ENCODE results near the gene GATAD2B. TPM values are rescaled to one million over a fixed set of nuclear protein-coding genes. Genes with fewer than 3 reads are reported as not detected.
"Not testable (repeated sequence)": the region's sequence is repeated elsewhere in the genome, so short reads cannot be mapped to it uniquely, and the experiment has no call there.

The GATAD2B gene
- total and polyA plus RNA-seq, 8 donors: 2.7 to 26.3 (median 16.0) TPM

GRCh38 chr1:153921080-153921802 is 1.5 kb downstream of the GATAD2B start:
- 12 to 21% (median 15%) methylated on average over 3 of the region's 3 CpGs for WGBS, 5 donors
- peak overlapping the region; percentile 89 to 93 (median 90) for H3K4me3 ChIP-seq
- H3K4me1 ChIP-seq: peaks cover 31 to 63% (median 53%) of the 10 kb centered on the region in 4 donors
- TF ChIP-seq POLR2A (IDR thresholded peaks at IDR 0.05) (no peak), EP300 (IDR thresholded peaks at IDR 0.05) (no peak), CTCF (IDR thresholded peaks at IDR 0.05) (no peak), POLR2AphosphoS5 (IDR thresholded peaks at IDR 0.05) (no peak)
- no peak for DNase-seq
- intact Hi-C loops (cut with DNase I; ENCODE audit: low total_unique reads): no loop called here
- no peaks in the 10 kb centered on the region for H3K27me3 ChIP-seq
- H3K9me3 ChIP-seq: no peaks in the 10 kb centered on the region
- peaks cover 0 to 6% (median 3%) of the 10 kb centered on the region in 4 donors for H3K36me3 ChIP-seq
- peak overlapping the region; percentile 53 to 93 (median 92) for H3K27ac ChIP-seq

- TF ChIP-seq POLR2A (IDR thresholded peaks at IDR 0.05) (no peak), EP300 (IDR thresholded peaks at IDR 0.05) (no peak), POLR2AphosphoS5 (IDR thresholded peaks at IDR 0.05) (no peak), CTCF (IDR thresholded peaks at IDR 0.05) (no peak)
- Histone ChIP-seq H3K27ac (peak overlapping the region in 3 of 5 donors; percentile 19 to 93 (median 34)), H3K4me1 (peaks cover 31 to 70% (median 53%) of the 10 kb centered on the region in 4 donors), H3K27me3 (no peaks in the 10 kb centered on the region), H3K9me3 (no peaks in the 10 kb centered on the region), H3K4me3 (peak overlapping the region in 2 of 4 donors; percentile 90 to 93), H3K36me3 (peaks cover 0 to 13% (median 7%) of the 10 kb centered on the region in 4 donors)
- DNase-seq: peak in 1 of 2 donors; percentile 39
- intact Hi-C loops (cut with DNase I; ENCODE audit: low total_unique reads): no loop called here
- 42 to 51% (median 45%) methylated on average over 4 of the region's 4 CpGs for WGBS, 5 donors
Measured at GRCh38 chr1:153919876-153920852, 2.6 kb downstream of the GATAD2B start.

GRCh38 chr1:153916297-153916696 is 6.5 kb downstream of the GATAD2B start:
- no peaks in the 10 kb centered on the region for H3K9me3 ChIP-seq
- intact Hi-C loops (cut with DNase I; ENCODE audit: low total_unique reads): no loop called here
- 80 to 92% (median 85%) methylated on average over 4 of the region's 4 CpGs for WGBS, 5 donors
- H3K4me1 ChIP-seq: peaks cover 17 to 79% (median 52%) of the 10 kb centered on the region in 4 donors
- no peak overlapping the region for H3K27ac ChIP-seq
- no peaks in the 10 kb centered on the region for H3K27me3 ChIP-seq
- no peak for TF ChIP-seq EP300 (IDR thresholded peaks at IDR 0.05)
- no peak for TF ChIP-seq CTCF (IDR thresholded peaks at IDR 0.05)
- TF ChIP-seq POLR2A (IDR thresholded peaks at IDR 0.05): no peak
- TF ChIP-seq POLR2AphosphoS5 (IDR thresholded peaks at IDR 0.05): no peak
- no peak overlapping the region for H3K4me3 ChIP-seq
- peaks cover 0 to 22% (median 12%) of the 10 kb centered on the region in 4 donors for H3K36me3 ChIP-seq
- no peak for DNase-seq

DNA sequence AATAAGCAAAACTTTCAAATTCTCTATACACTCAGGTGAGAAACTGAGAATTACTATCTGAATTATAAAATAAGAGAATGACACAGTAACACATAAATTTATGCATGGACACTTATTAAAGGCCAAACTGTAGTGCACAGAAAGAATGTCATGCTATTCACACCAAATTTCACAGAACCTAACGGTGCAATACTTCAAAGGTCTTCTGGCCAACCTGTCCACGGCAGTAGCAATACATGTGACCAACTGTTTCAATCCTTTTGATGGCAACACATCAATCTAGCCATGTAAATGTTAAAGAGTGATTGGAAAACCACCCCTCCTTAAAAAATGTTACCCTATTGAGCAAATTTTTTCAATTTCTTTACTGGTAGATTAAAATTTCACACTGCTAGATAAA is 10.4 kb downstream of the GATAD2B start:
- Histone ChIP-seq H3K27me3 (no peaks in the 10 kb centered on the region), H3K9me3 (no peaks in the 10 kb centered on the region), H3K4me1 (peaks cover 0 to 60% (median 19%) of the 10 kb centered on the region in 4 donors), H3K27ac (no peak overlapping the region), H3K4me3 (no peak overlapping the region), H3K36me3 (peaks cover 0 to 31% (median 18%) of the 10 kb centered on the region in 4 donors)
- intact Hi-C loops (cut with DNase I; ENCODE audit: low total_unique reads): no loop called here
- WGBS, 5 donors: 55 to 75% (median 65%) methylated on average over 2 of the region's 2 CpGs
- TF ChIP-seq EP300 (IDR thresholded peaks at IDR 0.05): no peak
- no peak for TF ChIP-seq POLR2AphosphoS5 (IDR thresholded peaks at IDR 0.05)
- no peak for TF ChIP-seq CTCF (IDR thresholded peaks at IDR 0.05)
- no peak for TF ChIP-seq POLR2A (IDR thresholded peaks at IDR 0.05)
- no peak for DNase-seq

GRCh38 chr1:153910560-153910959 is 12.2 kb downstream of the GATAD2B start:
- H3K27ac ChIP-seq; H3K9me3 ChIP-seq; DNase-seq; H3K27me3 ChIP-seq; intact Hi-C loops (cut with DNase I; ENCODE audit: low total_unique reads); H3K4me3 ChIP-seq: not testable (repeated sequence)
- 86 to 90% (median 87%) methylated on average over 6 of the region's 6 CpGs for WGBS, 5 donors
- Histone ChIP-seq H3K4me1 (peaks cover 0 to 47% (median 19%) of the 10 kb centered on the region in 4 donors), H3K36me3 (peaks cover 0 to 30% (median 20%) of the 10 kb centered on the region in 4 donors)

Measured in stomach (tissue), 9 donors.